Measurements from ENCODE around the gene P2RX3. TPM values are rescaled to one million over a fixed set of nuclear protein-coding genes. Genes with fewer than 3 reads are reported as not detected.
A peak's percentile ranks its signal among the peaks of the same experiment; 100 is the strongest.

The P2RX3 gene
- total RNA-seq, 3 donors from 2014 or later: not detected

DNA sequence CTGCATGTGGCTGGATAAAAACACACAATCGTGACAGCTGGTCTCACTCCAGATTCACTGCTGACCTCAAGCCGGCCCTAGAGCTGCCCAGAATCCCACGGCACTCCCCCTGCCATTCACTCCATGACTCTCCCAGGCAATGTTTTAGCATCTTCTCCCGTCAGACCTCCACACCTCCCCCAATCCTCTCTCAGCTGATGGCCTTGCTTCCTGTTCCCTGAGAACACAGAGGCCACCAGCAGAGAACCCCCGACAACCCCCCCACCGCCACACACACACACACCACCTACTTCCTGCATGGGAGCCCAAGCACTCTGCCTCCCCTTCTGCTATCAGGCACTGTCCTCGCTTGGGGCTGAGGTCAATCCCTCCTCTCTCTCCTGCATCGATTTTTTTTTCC is 22.7 kb upstream of the P2RX3 start:
- DNase-seq (no peak), ATAC-seq (no peak)
- Mint-ChIP-seq H3K9me3 (no peaks in the 10 kb centered on the region), H3K4me3 (no peak overlapping the region), H3K36me3 (ENCODE audit: insufficient read depth) (peaks cover 11% of the 10 kb centered on the region), H3K4me1 (ENCODE audit: low read depth) (peaks cover 10% of the 10 kb centered on the region), H3K27me3 (ENCODE audit: low read depth) (no peaks in the 10 kb centered on the region)

DNA sequence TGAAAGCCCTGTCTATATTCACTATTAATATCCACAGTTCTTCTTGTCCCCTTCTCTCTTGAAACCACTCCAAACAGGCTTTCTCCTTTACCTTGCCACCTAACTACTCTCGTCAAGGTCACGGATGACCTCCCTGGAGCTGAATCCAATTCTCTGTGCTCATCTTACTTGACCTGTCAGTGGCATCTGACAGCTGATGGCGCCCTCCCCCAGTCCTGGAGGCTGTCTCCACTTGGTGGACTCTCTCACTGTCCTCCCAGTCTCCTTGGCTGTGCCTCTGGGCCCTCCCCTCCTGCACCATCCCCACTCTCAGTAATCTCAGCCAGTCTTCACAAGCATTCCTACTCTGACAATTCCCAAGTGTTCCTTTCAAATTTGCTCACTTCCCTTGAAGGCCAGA is 22.1 kb upstream of the P2RX3 start:
- peaks cover 15% of the 10 kb centered on the region for H3K36me3 Mint-ChIP-seq (ENCODE audit: insufficient read depth)
- no peak overlapping the region for H3K4me3 Mint-ChIP-seq
- no peaks in the 10 kb centered on the region for H3K9me3 Mint-ChIP-seq
- H3K27me3 Mint-ChIP-seq (ENCODE audit: low read depth): no peaks in the 10 kb centered on the region
- peaks cover 7% of the 10 kb centered on the region for H3K4me1 Mint-ChIP-seq (ENCODE audit: low read depth)
- DNase-seq: no peak
- no peak for ATAC-seq

GRCh38 chr11:57318178-57318577 is 20.0 kb upstream of the P2RX3 start:
- Mint-ChIP-seq H3K4me1 (ENCODE audit: low read depth) (peaks cover 12% of the 10 kb centered on the region), H3K27me3 (ENCODE audit: low read depth) (no peaks in the 10 kb centered on the region), H3K4me3 (no peak overlapping the region), H3K9me3 (no peaks in the 10 kb centered on the region), H3K36me3 (ENCODE audit: insufficient read depth) (peaks cover 13% of the 10 kb centered on the region)
- ATAC-seq (no peak), DNase-seq (no peak)

DNA sequence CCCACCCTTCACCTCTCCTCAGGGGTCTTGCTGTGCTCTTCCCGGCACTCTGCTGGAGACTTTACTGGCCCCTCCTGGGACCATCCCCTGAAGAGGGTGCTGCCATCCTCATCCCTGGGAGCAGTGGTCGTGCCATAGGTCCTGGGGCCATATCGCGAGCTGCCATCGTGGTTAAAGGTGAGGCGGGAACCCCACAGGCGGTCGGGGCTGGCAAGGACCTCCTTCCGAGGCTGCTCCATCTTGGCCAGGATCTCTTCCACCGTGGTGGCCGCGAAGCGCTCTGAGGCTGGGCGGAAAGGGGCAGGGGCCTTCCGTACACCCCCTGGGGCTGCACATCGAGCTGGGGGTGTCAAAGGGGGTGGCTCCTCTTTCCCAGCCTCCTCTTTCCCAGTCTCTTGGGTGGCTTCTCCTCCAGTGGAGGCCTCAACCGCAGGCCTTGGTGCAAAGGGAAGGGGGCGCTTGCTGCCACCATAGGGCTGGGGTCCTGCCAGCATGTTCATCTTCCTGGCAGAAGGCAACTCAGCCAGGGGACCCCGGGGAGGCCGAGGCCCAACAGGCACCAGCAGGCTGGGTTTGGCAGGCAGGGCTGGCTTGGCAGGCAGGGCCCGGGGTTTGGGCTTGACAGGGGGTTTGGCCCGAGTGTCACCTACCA is 18.0 kb upstream of the P2RX3 start:
- H3K4me3 Mint-ChIP-seq: no peak overlapping the region
- no peak for ATAC-seq
- H3K36me3 Mint-ChIP-seq (ENCODE audit: insufficient read depth): peaks cover 13% of the 10 kb centered on the region
- DNase-seq: no peak
- no peaks in the 10 kb centered on the region for H3K27me3 Mint-ChIP-seq (ENCODE audit: low read depth)
- H3K9me3 Mint-ChIP-seq: no peaks in the 10 kb centered on the region
- peaks cover 22% of the 10 kb centered on the region for H3K4me1 Mint-ChIP-seq (ENCODE audit: low read depth)

- H3K9me3 Mint-ChIP-seq: no peaks in the 10 kb centered on the region
- H3K36me3 Mint-ChIP-seq (ENCODE audit: insufficient read depth): peaks cover 18% of the 10 kb centered on the region
- peaks cover 28% of the 10 kb centered on the region for H3K4me1 Mint-ChIP-seq (ENCODE audit: low read depth)
Observed at GRCh38 chr11:57320719-57321387, 17.3 kb upstream of the P2RX3 start.

DNA sequence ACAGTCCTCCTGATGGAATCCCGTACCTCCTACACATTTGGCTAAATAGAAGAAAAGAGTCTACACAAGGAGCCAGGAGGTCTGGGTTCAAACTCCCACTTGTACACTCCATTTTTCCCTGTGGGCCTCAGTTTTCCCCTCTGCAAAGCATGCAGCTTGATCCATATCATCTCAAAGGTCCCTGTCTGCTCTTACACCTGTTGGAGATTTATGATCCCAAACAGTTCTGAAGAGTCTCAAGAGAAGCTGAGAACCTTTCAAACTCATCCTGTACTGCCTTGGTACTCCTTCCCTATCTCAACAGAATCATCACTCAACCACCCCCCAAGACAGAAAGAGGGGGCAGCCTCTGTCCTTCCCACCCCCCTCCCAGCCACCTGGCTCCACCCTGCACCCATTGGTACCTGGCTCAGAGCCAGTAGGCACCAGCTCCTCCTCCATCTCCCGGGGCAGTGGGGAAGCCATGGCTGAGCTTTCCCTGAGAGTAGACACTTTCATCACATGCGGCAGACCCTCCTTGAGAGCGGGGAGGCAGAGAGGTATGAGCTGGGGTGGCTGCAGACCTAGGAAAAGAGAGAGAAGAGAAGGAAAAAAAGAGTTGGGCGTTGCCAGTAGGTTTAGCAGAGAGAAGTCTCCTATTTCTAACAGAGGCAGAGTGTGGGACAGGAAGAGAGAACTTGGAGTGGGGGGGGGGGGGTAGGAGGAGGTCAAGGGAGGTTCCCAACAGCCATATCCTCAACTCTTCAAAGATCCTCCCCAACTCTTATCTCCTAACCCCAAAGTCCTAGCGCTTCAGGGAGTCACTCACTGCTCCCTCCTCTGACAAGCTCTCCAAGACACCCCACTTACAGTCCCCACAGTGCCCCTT is 16.5 kb upstream of the P2RX3 start:
- Mint-ChIP-seq H3K4me1 (ENCODE audit: low read depth) (peaks cover 36% of the 10 kb centered on the region), H3K36me3 (ENCODE audit: insufficient read depth) (peaks cover 22% of the 10 kb centered on the region), H3K9me3 (no peaks in the 10 kb centered on the region), H3K27me3 (ENCODE audit: low read depth) (no peaks in the 10 kb centered on the region), H3K4me3 (peak overlapping the region; percentile 11)
- ATAC-seq (no peak), DNase-seq (no peak)

More at GRCh38 chr11:57320719-57321387, 17.3 kb upstream of the P2RX3 start:
- H3K27me3 Mint-ChIP-seq (ENCODE audit: low read depth): no peaks in the 10 kb centered on the region
- H3K4me3 Mint-ChIP-seq: no peak overlapping the region
- ATAC-seq (no peak), DNase-seq (no peak)

- peaks cover 31% of the 10 kb centered on the region for H3K36me3 Mint-ChIP-seq (ENCODE audit: insufficient read depth)
- no peaks in the 10 kb centered on the region for H3K27me3 Mint-ChIP-seq (ENCODE audit: low read depth)
- H3K4me3 Mint-ChIP-seq: peak overlapping the region; percentile 84
- no peak for ATAC-seq
- H3K4me1 Mint-ChIP-seq (ENCODE audit: low read depth): peaks cover 40% of the 10 kb centered on the region
- no peak for DNase-seq
- H3K9me3 Mint-ChIP-seq: no peaks in the 10 kb centered on the region
Observed at GRCh38 chr11:57322256-57323166, 15.6 kb upstream of the P2RX3 start.

- peaks cover 33% of the 10 kb centered on the region for H3K36me3 Mint-ChIP-seq (ENCODE audit: insufficient read depth)
- H3K9me3 Mint-ChIP-seq: no peaks in the 10 kb centered on the region
- no peaks in the 10 kb centered on the region for H3K27me3 Mint-ChIP-seq (ENCODE audit: low read depth)
- DNase-seq (no peak), ATAC-seq (no peak)
- H3K4me1 Mint-ChIP-seq (ENCODE audit: low read depth): peaks cover 41% of the 10 kb centered on the region
- peak overlapping the region; percentile 84 for H3K4me3 Mint-ChIP-seq
Observed at GRCh38 chr11:57323167-57323854, 14.8 kb upstream of the P2RX3 start.

- peaks cover 41% of the 10 kb centered on the region for H3K4me1 Mint-ChIP-seq (ENCODE audit: low read depth)
- H3K36me3 Mint-ChIP-seq (ENCODE audit: insufficient read depth): peaks cover 38% of the 10 kb centered on the region
- DNase-seq (no peak), ATAC-seq (no peak)
- H3K4me3 Mint-ChIP-seq: peak overlapping the region; percentile 84
- no peaks in the 10 kb centered on the region for H3K9me3 Mint-ChIP-seq
- no peaks in the 10 kb centered on the region for H3K27me3 Mint-ChIP-seq (ENCODE audit: low read depth)
Observed at GRCh38 chr11:57323855-57324153, 14.3 kb upstream of the P2RX3 start.

DNA sequence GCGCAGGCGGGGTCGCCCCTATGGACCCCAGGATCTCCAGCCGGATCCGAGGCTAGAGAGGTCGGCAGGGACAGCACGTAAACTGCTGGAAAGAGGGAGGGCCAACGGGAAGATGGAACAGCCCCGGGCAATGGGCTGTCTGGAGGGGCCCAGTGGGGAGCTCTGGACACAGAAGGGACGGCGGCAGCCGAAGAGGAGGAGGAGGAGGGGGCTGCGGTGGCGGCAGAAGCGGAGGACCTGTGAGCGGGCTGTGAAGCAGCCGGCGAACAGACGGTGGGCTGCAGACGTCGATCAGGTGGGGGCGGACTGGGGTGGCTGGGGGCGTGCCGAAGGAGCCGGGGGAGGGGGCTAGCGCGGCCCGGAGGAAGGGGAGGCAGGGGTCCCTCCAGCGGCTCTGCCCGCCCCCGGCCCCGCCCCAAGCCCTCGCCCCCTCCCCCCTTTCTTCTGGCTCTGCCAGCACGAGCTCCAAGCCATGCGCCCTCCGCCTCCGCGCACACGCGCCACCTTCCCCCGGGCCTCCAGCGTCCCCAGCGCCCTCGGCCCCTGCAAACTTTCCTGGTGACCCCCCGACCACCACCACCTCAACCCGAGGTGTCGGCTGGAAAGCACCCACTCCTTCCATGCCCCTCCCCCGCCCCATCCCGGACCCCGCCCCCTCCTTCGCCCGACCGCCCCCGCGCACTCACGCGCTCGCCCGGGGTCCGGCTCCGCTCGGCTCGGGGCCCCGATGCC is 13.8 kb upstream of the P2RX3 start:
- peak; percentile 21 to 26 for ATAC-seq
- Mint-ChIP-seq H3K27me3 (ENCODE audit: low read depth) (no peaks in the 10 kb centered on the region), H3K36me3 (ENCODE audit: insufficient read depth) (peaks cover 38% of the 10 kb centered on the region), H3K4me3 (peak overlapping the region; percentile 84), H3K9me3 (no peaks in the 10 kb centered on the region), H3K4me1 (ENCODE audit: low read depth) (peaks cover 41% of the 10 kb centered on the region)
- DNase-seq: peak; percentile 29

DNA sequence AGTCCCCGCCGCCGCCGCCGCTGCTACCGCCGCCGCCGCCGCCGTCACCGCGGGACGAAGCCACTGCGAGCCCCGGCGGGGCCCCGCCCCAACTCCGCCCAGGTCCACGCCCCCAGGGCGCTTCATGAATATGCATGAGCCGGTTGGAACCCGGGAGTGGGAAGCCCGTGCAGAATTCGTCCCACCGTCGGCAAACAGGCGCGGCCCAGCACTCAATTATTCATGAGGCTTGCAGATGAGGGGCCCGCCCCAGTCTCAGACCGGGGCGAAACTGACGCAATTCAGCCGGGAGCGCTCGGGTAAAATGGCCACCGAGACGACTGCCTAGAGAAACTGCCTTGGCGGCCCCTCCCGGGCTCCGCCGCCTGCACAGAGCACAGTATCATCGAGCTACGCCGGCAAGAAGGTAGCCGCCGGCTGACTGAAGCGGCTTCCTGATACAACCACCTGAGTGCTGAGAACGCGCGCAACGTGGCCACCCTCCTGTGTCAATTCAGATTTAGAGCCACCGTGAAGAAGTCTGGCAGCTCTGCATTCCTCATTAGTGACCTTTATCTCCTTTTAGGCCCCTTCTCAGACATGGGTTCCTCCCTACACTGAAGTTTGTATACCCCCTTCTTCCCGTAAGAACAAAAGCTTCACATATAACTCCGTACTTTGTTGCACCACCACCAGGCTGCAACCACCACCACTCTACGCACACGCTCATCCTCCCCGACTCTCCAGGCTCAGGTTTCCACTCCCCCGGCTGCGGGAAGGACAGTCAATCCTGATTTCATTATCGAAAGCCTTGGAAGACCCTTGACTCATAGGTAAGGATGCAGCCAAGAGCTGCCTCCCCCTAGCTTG is 13.0 kb upstream of the P2RX3 start, which contains the start of gene TNKS1BP1:
Gene TNKS1BP1, minus strand, starts transcription at position 67 of the 849 bp plus-strand sequence. CDS start 3,067 bp downstream, outside the sequence.
- Mint-ChIP-seq H3K9me3 (no peaks in the 10 kb centered on the region), H3K36me3 (ENCODE audit: insufficient read depth) (peaks cover 45% of the 10 kb centered on the region), H3K4me3 (peak within 1 kb of the TSS; percentile 85), H3K4me1 (ENCODE audit: low read depth) (peaks cover 48% of the 10 kb centered on the region), H3K27me3 (ENCODE audit: low read depth) (no peaks in the 10 kb centered on the region)
- ATAC-seq (peak; percentile 88), DNase-seq (peak; percentile 90)

GRCh38 chr11:57325735-57326048 is 12.5 kb upstream of the P2RX3 start:
- Mint-ChIP-seq H3K4me3 (peak overlapping the region; percentile 85), H3K27me3 (ENCODE audit: low read depth) (no peaks in the 10 kb centered on the region), H3K4me1 (ENCODE audit: low read depth) (peaks cover 53% of the 10 kb centered on the region), H3K9me3 (no peaks in the 10 kb centered on the region), H3K36me3 (ENCODE audit: insufficient read depth) (peaks cover 48% of the 10 kb centered on the region)
- ATAC-seq: no peak
- DNase-seq: no peak
